ENCODE data around the gene HOXA9. TPM values are rescaled to one million over a fixed set of nuclear protein-coding genes. Genes with fewer than 3 reads are reported as not detected.

Gene HOXA9
- total RNA-seq: not detected in 2 replicates

DNA sequence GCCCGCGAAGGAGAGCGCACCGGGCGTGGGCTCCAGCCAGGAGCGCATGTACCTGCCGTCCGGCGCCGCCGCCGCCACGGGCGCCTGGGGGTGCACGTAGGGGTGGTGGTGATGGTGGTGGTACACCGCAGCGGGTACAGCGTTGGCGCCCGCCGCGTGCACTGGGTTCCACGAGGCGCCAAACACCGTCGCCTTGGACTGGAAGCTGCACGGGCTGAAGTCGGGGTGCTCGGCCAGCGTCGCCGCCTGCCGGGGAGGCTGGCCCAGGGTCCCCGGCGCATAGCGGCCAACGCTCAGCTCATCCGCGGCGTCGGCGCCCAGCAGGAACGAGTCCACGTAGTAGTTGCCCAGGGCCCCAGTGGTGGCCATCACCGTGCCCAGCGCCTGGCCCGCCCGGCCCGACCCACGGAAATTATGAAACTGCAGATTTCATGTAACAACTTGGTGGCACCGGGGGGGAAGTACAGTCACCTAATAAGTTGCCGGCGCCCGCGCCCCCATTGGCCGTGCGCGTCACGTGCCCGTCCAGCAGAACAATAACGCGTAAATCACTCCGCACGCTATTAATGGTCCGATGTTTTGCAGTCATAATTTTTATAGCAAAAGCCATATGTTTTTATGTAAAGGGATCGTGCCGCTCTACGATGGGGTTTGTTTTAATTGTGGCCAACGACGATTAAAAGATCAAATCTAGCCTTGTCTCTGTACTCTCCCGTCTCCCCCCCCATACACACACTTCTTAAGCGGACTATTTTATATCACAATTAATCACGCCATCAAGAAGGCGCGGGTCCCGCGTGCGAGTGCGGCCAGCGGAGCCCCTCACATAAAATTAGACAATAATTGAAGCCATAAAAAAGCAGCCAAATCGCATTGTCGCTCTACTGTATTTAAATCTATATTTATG lies at the start of gene HOXA9:
Gene HOXA9, minus strand, starts transcription at position 449 of the 907 bp plus-strand sequence. Its CDS starts 80 bp downstream, at position 369.
- intact Hi-C loops (cut with micrococcal nuclease): no loop called here

GRCh38 chr7:27214239-27214950 lies 49.1 kb upstream of the HOXA9 start:
- intact Hi-C loops (cut with micrococcal nuclease): no loop called here

DNA sequence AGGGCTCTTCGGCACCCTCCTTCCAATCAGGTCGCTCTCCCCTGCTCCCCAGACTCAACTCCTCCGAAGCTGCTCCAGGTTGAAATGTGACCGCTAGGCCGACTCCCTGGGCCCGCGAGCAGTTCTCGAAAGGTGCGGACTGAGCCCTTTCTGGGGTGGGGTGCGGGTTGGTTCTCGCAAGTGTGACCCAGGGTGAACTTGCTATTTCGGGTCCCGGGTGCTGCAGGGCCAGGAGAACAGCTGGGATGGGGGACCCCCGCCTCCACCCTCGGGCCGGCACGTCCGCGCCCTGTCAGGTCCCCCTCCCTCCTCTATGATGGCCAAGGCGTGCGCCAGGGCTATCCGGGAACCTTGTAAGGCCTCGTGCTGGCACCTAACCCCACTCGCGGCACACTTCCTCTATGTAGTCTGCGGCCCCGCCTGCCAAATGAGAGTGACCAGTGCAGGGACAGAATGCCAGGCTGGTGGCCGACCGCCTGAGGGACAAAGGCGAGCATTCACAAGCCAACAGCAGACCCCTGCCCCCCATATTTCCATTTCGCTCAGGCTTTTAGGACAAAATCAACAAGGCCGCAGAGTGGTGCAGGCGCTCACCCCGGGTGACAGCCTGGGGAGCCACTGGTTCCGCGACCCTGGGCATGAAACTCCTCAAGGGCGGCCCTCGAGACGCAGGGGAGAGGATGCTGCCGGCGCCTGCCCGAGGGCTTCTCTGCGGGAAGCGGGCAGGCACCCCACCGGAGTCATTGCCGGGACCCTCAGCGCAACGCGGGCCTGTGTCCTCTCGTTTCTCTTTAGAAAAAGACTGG lies 48.3 kb upstream of the HOXA9 start:
- intact Hi-C loops (cut with micrococcal nuclease): no loop called here

- intact Hi-C loops (cut with micrococcal nuclease): no loop called here
These were observed 47.4 kb upstream of the HOXA9 start for GRCh38 chr7:27212497-27213432.

DNA sequence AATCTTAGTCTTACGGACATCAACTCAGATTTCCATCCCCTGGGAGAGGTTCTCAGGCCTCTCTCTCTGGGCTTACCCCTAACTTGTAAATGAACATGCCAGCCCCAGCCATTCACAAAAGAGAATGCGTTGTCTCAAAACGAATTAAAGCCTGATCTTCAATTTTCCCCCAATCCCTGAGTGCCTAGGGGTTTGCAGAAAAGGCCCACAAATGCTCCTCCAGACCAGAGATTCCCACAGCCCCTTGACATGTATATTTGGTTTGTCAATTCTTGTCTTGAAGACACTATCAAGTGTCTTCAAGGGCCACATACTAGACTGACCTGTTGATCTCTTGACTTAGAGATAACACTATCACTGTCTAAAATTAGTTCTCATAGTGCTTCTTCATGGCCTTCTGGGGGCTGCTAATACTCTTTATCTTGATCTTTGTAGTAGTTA lies 46.4 kb upstream of the HOXA9 start:
- intact Hi-C loops (cut with micrococcal nuclease): no loop called here

DNA sequence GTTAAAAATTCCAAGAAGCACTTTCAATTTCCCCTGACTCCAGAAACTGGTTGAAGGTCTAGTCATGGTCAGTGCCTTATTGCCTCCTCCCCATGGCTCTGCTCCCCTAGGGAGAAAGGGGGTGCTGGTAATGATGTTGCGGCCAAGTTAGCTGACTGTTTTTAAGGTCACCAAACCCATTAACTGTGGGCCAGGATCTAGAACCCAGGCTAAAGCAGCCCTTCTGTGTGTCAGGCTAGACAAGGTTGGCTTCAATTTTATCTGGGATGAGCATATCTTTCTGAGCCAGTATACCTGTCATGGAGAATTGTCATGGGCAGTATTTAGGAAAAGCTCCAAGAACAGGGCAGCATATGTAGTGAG lies 45.7 kb upstream of the HOXA9 start:
- intact Hi-C loops (cut with micrococcal nuclease): no loop called here

DNA sequence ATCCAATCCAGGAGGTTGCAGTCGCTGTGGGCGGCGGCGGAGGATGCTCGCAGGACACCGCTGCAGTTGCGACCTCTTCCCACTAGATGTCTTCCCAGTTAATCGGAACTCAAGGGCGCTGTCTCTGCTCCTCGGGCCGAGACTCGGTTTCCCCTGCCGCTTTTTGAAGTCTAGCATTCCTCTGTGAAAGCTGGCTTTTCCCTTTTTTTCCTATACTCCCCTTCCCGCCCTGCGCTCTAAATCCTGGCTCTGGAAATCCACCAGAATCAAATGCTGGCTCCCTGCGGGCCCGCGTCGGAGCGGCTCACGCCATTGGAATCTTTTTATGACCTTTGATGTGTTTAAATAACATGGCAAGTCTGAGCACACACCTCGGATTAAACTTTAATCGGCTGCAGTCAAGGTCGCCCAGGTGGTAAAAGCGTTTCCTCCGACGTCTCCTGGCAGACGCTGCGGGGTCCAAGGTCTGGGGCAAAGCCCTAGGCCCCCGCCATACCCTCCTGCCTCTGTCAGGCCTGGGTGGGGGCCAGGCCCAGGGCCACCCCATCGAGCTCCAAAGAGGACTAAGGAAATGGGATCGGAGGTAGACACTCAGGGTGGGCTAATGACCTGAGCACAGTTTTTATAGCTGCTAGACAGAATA lies 45.2 kb upstream of the HOXA9 start:
- intact Hi-C loops (cut with micrococcal nuclease): loop anchor here (1.0 kb wide), 3 partner anchors 366 to 810 kb away; no protein-coding TSS in a partner anchor

- intact Hi-C loops (cut with micrococcal nuclease): loop anchor here (1.0 kb wide), 3 partner anchors 366 to 810 kb away; no protein-coding TSS in a partner anchor
These were observed 44.6 kb upstream of the HOXA9 start for GRCh38 chr7:27209933-27210440.

- intact Hi-C loops (cut with micrococcal nuclease): no loop called here
These were observed 43.7 kb upstream of the HOXA9 start for GRCh38 chr7:27208998-27209397.

DNA sequence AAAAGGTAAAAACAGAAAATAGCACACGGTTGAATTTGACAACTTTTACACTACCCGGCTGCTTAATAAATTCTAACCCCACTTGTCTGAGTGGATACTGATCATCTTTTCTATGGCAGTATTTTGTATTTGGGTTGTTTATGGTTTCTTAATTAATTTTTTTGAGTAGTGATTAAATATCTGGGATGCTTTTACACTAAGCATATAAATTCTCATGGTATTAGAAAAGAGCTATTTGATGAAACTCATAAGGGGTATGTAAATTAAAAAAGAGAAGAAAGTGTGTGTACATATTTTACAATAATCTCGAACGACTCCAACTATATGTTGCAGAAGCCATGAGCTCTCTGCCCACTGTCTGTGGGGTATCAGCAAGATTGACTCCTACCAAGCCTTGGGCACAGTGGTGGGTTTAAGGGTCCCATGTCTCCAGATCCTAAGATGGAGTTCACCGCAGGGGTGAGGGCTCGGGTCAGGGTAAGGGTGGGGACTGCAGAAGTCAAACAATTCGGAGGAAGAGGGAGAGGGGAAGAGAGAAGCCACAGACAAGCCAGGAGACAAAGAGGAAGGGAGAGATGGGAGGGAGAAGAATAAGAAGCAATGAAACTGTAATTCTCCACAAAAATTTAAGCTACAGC lies 42.1 kb upstream of the HOXA9 start:
- intact Hi-C loops (cut with micrococcal nuclease): loop anchor here (2.0 kb wide), 1 partner anchor 19 kb away; no protein-coding TSS in a partner anchor

- intact Hi-C loops (cut with micrococcal nuclease): loop anchor here (2.0 kb wide), 1 partner anchor 17 kb away; no protein-coding TSS in a partner anchor
These were observed 40.3 kb upstream of the HOXA9 start for GRCh38 chr7:27205325-27206280.

DNA sequence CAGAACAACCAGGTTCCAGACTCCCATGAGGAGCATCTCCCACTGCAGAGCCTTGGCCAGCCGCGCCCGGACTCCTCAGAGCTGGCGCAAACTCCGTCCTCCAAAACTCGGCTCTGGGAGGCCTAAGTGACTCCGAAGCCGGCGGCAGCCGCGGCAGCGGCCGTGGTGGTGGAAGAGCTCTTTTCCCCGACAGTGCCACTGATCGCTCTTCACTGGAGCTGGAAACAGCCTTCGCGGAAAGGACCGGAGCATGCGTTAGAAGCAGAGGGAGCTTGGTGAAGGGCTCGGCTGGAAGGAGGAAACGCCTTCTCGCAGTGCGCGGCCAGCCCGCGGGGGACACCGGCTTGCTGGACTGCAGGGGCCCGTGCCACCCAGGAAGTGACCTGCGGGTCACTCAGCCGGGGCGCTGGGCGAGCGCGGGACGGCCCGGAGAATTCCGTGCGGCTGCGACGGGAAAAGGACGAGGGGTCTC lies 39.5 kb upstream of the HOXA9 start:
- intact Hi-C loops (cut with micrococcal nuclease): no loop called here

DNA sequence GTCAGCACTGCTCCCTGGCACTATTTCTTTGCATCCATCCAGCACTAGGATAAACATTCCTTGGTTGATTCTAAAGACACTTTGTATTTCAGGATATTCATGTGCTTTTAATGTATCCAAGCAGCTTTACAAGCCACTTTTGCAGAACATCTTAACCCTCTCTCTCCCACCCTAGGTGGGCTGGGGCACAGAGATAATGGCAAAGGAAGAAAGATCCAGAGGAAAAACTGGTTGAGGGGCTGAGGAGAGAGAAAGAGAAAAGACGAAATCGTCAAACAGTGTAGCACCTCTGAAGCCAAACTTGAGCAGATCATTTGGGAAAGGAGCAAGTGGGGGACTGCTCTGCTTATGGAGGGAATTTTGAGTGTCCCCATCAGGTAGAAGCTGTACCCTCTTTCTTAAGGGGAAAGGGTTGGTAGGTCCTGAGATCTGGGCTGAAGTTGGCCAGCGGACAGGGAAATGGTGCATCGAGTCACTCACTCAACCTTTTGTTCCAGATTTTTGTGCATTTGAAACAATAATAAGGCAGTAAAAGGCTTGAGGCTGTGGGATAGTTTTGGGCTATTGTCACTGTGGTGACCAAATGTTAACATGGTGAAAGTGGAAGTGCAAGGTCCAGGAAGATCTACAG lies 38.7 kb upstream of the HOXA9 start:
- intact Hi-C loops (cut with micrococcal nuclease): no loop called here

GRCh38 chr7:27203365-27203953 lies 38.1 kb upstream of the HOXA9 start:
- intact Hi-C loops (cut with micrococcal nuclease): no loop called here

GRCh38 chr7:27202862-27203134 lies 37.5 kb upstream of the HOXA9 start:
- intact Hi-C loops (cut with micrococcal nuclease): no loop called here

GRCh38 chr7:27202018-27202861 lies 36.9 kb upstream of the HOXA9 start:
- intact Hi-C loops (cut with micrococcal nuclease): no loop called here

Data from T-helper 1 cell treated with Interleukin-12 subunit alpha and Interleukin-12 subunit beta and Interleukin-4 antibody, amounts not matched to agents 30 ng/mL and 1 ng/mL, for 36 hours (primary cell).